ENCODE results near the gene TRPV6.
A peak's percentile ranks its signal among the peaks of the same experiment; 100 is the strongest.

Gene TRPV6

DNA sequence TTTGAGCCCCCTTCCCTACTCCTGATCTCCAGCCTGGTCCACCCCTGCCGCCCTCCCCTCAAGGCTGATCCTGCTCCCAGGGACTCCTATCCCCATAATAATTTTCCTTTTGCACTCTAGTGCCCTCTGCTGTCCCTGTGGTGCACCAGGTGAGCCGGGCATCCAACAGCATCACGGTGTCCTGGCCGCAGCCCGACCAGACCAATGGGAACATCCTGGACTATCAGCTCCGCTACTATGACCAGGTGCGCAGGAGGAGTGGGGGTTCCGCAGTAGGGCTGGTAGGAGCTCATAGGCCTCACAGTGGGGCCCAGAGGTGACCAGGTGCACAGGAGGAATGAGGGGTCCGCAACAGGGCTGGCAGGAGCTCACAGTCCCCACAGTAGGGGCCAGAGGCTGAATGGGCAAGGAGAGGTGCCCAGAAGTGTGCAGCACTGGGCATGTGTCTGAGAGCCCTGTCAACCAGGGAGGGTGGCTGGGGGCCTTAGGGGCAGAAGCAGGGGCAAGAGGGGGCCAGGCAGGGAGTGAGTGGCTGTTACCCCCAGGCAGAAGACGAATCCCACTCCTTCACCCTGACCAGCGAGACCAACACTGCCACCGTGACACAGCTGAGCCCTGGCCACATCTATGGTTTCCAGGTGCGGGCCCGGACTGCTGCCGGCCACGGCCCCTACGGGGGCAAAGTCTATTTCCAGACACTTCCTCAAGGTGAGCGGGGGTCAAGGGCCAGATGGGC lies 19.0 kb downstream of the TRPV6 start:
- Histone ChIP-seq H3K4me3 (replicated peaks; ENCODE audit: insufficient read depth, low read length) (no peak overlapping the region), H3K27ac (replicated peaks) (no peak overlapping the region), H3K27me3 (ENCODE audit: insufficient read depth, poor library complexity, severe bottlenecking) (no peaks in the 10 kb centered on the region)
- no peak for TF ChIP-seq POLR2AphosphoS5 (IDR thresholded peaks at IDR 0.05; ENCODE audit: low read depth)
- TF ChIP-seq, protein P1, sequence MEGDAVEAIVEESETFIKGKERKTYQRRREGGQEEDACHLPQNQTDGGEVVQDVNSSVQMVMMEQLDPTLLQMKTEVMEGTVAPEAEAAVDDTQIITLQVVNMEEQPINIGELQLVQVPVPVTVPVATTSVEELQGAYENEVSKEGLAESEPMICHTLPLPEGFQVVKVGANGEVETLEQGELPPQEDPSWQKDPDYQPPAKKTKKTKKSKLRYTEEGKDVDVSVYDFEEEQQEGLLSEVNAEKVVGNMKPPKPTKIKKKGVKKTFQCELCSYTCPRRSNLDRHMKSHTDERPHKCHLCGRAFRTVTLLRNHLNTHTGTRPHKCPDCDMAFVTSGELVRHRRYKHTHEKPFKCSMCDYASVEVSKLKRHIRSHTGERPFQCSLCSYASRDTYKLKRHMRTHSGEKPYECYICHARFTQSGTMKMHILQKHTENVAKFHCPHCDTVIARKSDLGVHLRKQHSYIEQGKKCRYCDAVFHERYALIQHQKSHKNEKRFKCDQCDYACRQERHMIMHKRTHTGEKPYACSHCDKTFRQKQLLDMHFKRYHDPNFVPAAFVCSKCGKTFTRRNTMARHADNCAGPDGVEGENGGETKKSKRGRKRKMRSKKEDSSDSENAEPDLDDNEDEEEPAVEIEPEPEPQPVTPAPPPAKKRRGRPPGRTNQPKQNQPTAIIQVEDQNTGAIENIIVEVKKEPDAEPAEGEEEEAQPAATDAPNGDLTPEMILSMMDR (IDR thresholded peaks at IDR 0.05; ENCODE audit: insufficient read depth, low read length), result peak; percentile 50
- no peak for TF ChIP-seq GABPA (IDR thresholded peaks at IDR 0.05; ENCODE audit: low read depth)
- peak in 1 of 2 experiments; percentile 25 for DNase-seq (ENCODE audit: low read depth in 1 of 2, low spot score in 1 of 2)

DNA sequence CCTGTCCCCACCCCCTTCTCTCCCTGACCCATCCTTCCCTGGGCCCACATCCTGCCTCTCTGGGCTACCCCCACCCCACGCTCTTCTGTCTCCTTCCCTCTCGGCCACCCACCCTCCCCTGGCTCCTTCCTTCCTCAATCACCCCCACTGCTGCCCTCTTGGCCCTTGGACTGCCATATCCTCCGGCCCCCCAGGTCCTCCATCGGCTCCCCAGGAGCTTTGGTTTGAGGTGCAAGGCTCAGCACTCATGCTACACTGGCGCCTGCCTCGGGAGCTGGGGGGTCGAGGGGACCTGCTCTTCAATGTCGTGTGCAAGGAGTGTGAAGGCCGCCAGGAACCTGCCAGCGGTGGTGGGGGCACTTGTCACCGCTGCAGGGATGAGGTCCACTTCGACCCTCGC lies 19.8 kb downstream of the TRPV6 start:
- TF ChIP-seq, protein P2, sequence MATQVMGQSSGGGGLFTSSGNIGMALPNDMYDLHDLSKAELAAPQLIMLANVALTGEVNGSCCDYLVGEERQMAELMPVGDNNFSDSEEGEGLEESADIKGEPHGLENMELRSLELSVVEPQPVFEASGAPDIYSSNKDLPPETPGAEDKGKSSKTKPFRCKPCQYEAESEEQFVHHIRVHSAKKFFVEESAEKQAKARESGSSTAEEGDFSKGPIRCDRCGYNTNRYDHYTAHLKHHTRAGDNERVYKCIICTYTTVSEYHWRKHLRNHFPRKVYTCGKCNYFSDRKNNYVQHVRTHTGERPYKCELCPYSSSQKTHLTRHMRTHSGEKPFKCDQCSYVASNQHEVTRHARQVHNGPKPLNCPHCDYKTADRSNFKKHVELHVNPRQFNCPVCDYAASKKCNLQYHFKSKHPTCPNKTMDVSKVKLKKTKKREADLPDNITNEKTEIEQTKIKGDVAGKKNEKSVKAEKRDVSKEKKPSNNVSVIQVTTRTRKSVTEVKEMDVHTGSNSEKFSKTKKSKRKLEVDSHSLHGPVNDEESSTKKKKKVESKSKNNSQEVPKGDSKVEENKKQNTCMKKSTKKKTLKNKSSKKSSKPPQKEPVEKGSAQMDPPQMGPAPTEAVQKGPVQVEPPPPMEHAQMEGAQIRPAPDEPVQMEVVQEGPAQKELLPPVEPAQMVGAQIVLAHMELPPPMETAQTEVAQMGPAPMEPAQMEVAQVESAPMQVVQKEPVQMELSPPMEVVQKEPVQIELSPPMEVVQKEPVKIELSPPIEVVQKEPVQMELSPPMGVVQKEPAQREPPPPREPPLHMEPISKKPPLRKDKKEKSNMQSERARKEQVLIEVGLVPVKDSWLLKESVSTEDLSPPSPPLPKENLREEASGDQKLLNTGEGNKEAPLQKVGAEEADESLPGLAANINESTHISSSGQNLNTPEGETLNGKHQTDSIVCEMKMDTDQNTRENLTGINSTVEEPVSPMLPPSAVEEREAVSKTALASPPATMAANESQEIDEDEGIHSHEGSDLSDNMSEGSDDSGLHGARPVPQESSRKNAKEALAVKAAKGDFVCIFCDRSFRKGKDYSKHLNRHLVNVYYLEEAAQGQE (IDR thresholded peaks at IDR 0.05; ENCODE audit: insufficient replicate concordance, low read depth), result no peak
- TF ChIP-seq GABPA (IDR thresholded peaks at IDR 0.05; ENCODE audit: low read depth), result no peak
- no peak for TF ChIP-seq POLR2AphosphoS5 (IDR thresholded peaks at IDR 0.05; ENCODE audit: low read depth)
- Histone ChIP-seq H3K4me3 (replicated peaks; ENCODE audit: insufficient read depth, low read length) (no peak overlapping the region), H3K27me3 (ENCODE audit: insufficient read depth, poor library complexity, severe bottlenecking) (no peaks in the 10 kb centered on the region), H3K27ac (replicated peaks) (no peak overlapping the region)
- DNase-seq (ENCODE audit: low read depth in 1 of 2, low spot score in 1 of 2), result no peak

DNA sequence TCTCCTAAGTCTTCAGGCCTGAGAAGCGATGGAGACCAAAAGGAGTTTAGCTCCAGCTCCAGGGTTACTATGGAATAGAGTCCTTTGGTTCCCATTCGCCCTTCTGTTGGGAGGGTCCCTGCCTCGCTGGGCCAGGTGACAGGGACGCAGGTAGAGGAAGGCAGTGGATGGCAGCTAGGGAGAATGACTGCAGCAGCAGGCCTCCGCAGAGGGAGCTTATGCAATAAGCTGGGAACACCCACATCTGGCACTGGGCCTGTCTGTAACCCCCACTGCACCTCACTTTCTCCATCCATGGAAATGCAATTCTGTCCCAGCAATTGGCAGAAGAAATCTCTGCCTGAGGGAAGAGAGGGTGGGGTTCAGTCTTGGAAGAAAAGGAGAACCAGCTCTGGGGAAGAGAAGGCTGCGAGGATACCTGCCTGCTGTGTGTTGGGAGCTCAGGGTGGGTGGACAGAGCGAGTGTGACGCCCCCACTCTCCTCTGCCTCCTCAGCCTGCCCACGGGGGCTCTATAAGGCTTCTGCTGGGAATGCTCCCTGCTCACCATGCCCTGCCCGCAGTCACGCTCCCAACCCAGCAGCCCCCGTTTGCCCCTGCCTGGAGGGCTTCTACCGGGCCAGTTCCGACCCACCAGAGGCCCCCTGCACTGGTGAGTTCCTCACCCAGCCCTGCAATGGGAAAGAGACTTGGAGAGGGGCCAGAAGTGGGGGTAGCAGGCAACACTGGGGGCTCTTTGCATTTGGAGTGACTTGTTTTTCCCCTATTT lies 20.4 kb downstream of the TRPV6 start:
- no peaks in the 10 kb centered on the region for H3K27me3 ChIP-seq (ENCODE audit: insufficient read depth, poor library complexity, severe bottlenecking)
- TF ChIP-seq, protein P2 (IDR thresholded peaks at IDR 0.05; ENCODE audit: insufficient replicate concordance, low read depth), result no peak
- TF ChIP-seq, protein P1 (IDR thresholded peaks at IDR 0.05; ENCODE audit: insufficient read depth, low read length), result no peak
- TF ChIP-seq GABPA (IDR thresholded peaks at IDR 0.05; ENCODE audit: low read depth) (no peak), POLR2AphosphoS5 (IDR thresholded peaks at IDR 0.05; ENCODE audit: low read depth) (no peak), SPI1 (IDR thresholded peaks at IDR 0.05; ENCODE audit: borderline replicate concordance, low read depth) (no peak)

DNA sequence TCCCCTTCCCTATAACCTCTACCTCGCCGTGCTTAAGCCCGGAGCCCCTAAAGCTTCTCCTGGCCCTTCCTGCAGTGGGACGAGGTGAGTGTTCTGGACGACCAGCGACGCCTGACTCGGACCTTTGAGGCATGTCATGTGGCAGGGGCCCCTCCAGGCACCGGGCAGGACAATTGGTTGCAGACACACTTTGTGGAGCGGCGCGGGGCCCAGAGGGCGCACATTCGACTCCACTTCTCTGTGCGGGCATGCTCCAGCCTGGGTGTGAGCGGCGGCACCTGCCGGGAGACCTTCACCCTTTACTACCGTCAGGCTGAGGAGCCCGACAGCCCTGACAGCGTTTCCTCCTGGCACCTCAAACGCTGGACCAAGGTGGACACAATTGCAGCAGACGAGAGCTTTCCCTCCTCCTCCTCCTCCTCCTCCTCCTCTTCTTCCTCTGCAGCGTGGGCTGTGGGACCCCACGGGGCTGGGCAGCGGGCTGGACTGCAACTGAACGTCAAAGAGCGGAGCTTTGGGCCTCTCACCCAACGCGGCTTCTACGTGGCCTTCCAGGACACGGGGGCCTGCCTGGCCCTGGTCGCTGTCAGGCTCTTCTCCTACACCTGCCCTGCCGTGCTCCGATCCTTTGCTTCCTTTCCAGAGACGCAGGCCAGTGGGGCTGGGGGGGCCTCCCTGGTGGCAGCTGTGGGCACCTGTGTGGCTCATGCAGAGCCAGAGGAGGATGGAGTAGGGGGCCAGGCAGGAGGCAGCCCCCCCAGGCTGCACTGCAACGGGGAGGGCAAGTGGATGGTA lies 21.5 kb downstream of the TRPV6 start:
- Histone ChIP-seq H3K27me3 (ENCODE audit: insufficient read depth, poor library complexity, severe bottlenecking) (no peaks in the 10 kb centered on the region), H3K27ac (replicated peaks) (no peak overlapping the region), H3K4me3 (replicated peaks; ENCODE audit: insufficient read depth, low read length) (no peak overlapping the region)
- DNase-seq (ENCODE audit: low read depth in 1 of 2, low spot score in 1 of 2), result no peak
- TF ChIP-seq POLR2AphosphoS5 (IDR thresholded peaks at IDR 0.05; ENCODE audit: low read depth), result no peak
- TF ChIP-seq, protein P1 (IDR thresholded peaks at IDR 0.05; ENCODE audit: insufficient read depth, low read length), result no peak
- no peak for TF ChIP-seq SPI1 (IDR thresholded peaks at IDR 0.05; ENCODE audit: borderline replicate concordance, low read depth)
- TF ChIP-seq, protein P2 (IDR thresholded peaks at IDR 0.05; ENCODE audit: insufficient replicate concordance, low read depth), result no peak
- no peak for TF ChIP-seq GABPA (IDR thresholded peaks at IDR 0.05; ENCODE audit: low read depth)

More for the DNA sequence above, 20.4 kb downstream of the TRPV6 start:
- no peak overlapping the region for H3K27ac ChIP-seq (replicated peaks)
- DNase-seq (ENCODE audit: low read depth in 1 of 2, low spot score in 1 of 2), result no peak
- no peak overlapping the region for H3K4me3 ChIP-seq (replicated peaks; ENCODE audit: insufficient read depth, low read length)

All from HL-60 (cell line).